DOHH2 (cell line): ENCODE results near the gene AR.

Experiments
- H3F3A ChIP-seq: fragments of 200-600 bp; sonication (generic), shearing (Covaris generic); 2 replicates; pipeline ENCODE4 v1.6.0; 2016; ENCODE audit warnings: antibody characterized with exemption, mild to moderate bottlenecking; ENCODE audit not compliant: control insufficient read depth, insufficient read depth
- H3K27ac ChIP-seq: fragments of 200-600 bp; sonication (generic); 2 replicates; pipeline ENCODE4 v1.5.1; 2014; ENCODE audit warnings: low read depth, mild to moderate bottlenecking, low read length, moderate library complexity
- H3K27me3 ChIP-seq: fragments of 200-600 bp; sonication (generic); 2 replicates; pipeline ENCODE4 v1.6.1; 2014; ENCODE audit warnings: mild to moderate bottlenecking, low read length, mixed read lengths; ENCODE audit not compliant: control insufficient read depth
- H3K36me3 ChIP-seq: fragments of 200-600 bp; sonication (generic); 2 replicates; pipeline ENCODE4 v1.6.1; 2014; ENCODE audit warnings: mild to moderate bottlenecking, low read length, moderate library complexity, mixed read lengths; ENCODE audit not compliant: control insufficient read depth
- H3K4me1 ChIP-seq: fragments of 200-600 bp; sonication (generic); 2 replicates; pipeline ENCODE4 v1.6.1; 2014; ENCODE audit warnings: mild to moderate bottlenecking, low read length, mixed read lengths; ENCODE audit not compliant: control insufficient read depth
- H3K4me2 ChIP-seq: fragments of 200-600 bp; sonication (generic); 2 replicates; pipeline ENCODE4 v1.6.0; 2014; ENCODE audit warnings: mild to moderate bottlenecking, low read length, moderate library complexity
- H3K4me3 ChIP-seq: fragments of 200-600 bp; sonication (generic); 2 replicates; pipeline ENCODE4 v1.5.1; 2014; ENCODE audit warnings: mild to moderate bottlenecking, low read length, mixed read lengths
- H3K79me2 ChIP-seq: fragments of 200-600 bp; sonication (generic); 2 replicates; pipeline ENCODE4 v1.6.1; 2014; ENCODE audit warnings: mild to moderate bottlenecking, low read length, mixed read lengths; ENCODE audit not compliant: control insufficient read depth
- H3K9me2 ChIP-seq: fragments of 200-600 bp; sonication (generic); replicated peaks from 2 replicates; pipeline ENCODE4 v1.6.1; 2014; ENCODE audit warnings: mild to moderate bottlenecking, low read length, mixed read lengths; ENCODE audit not compliant: control insufficient read depth
- H3K9me3 ChIP-seq: fragments of 200-600 bp; sonication (generic); 2 replicates; pipeline ENCODE4 v1.6.1; 2014; ENCODE audit warnings: antibody characterized with exemption, low read length, mixed read lengths; ENCODE audit not compliant: control insufficient read depth, insufficient read depth
- H4K20me1 ChIP-seq: fragments of 200-600 bp; sonication (generic); 2 replicates; pipeline ENCODE4 v1.6.0; 2014; ENCODE audit warnings: low read depth, mild to moderate bottlenecking, antibody characterized with exemption, low read length, moderate library complexity; ENCODE audit not compliant: control insufficient read depth, insufficient read depth
- EZH2phosphoT487 ChIP-seq: fragments of 200-600 bp; sonication (generic); IDR thresholded peaks from 2 replicates; pipeline ENCODE4 v1.6.1; 2017; ENCODE audit warnings: borderline replicate concordance, mild to moderate bottlenecking, antibody characterized with exemption, low read length, moderate library complexity, mixed read lengths
- TF ChIP-seq, protein P1 (sequence below): fragments of 200-600 bp; sonication (generic); IDR thresholded peaks from one replicate; pipeline ENCODE4 v1.5.1; 2014; ENCODE audit warnings: antibody characterized with exemption, mild to moderate bottlenecking, low read depth, low read length; ENCODE audit not compliant: poor library complexity, severe bottlenecking

The AR gene

DNA sequence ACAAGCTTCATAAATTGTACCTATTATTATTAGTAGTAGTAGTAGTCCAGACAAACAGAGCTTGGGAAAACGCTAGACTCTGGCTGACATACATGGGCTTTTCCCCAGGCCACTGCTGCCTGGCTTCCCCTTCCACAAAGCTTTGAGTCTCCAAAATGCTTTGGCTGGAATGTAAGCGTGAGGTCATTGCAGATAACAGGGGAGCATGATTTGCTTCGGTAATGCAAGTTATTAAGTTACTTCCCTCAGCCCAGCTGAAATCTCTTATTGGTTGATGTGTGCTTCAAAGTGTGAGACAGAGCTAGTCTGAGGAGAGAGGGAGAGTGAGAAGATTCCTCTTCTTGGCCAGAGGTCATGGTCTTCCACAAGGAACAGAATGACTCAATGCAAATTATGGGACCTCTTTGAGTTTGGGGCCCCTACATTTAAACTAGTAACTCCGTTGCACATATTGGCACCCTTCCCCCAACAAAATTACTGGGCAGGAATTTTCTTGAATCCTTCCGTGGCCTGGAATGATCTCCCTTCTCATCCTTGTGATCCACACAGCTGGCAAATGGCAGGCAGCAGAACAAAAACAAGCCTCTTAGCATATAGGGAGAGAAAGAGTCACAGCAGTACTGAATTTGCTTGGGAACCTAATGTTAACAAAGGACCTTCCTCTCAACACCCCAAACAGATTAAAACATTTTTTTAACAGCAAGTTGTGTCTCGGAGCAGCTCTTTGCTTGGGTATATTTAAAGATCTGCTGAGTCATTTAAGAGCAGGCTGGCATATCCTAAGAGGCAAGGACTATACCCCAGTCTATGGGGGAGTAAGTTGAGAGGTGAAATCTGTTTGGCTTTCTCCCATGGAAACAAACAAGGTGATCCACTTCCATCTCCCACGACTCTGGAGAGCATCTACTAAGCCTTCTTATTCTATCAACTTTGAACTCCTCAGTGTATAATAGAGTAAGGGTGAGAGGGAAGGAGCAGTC is 19.9 kb downstream of the AR start:
- H3K4me2 ChIP-seq = no peak overlapping the region
- no peak overlapping the region for H3K27ac ChIP-seq

DNA sequence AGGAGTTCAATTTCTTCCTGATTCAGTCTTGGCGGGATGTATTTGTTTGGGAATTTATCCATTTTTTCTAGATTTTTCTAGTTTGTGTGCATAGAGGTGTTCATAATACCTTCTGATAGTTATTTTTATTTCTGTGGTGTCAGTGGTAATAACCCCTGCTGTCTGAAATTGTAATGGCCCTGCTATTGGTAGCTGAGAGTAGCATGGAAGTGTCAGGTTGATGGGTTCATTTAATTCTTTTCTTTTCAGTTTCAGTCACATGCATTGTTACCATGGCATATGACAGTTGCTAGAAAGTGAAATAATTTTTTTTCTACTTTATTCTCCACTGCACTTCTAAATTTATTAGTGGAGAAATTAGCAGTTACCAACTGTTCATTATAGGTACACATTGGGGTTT is 20.7 kb downstream of the AR start:
- Histone ChIP-seq H3K36me3 (no peaks in the 10 kb centered on the region), H3K27me3 (no peaks in the 10 kb centered on the region), H3K4me1 (no peaks in the 10 kb centered on the region), H3K9me2 (no peaks in the 10 kb centered on the region), H3K27ac (no peak overlapping the region), H3K9me3 (no peaks in the 10 kb centered on the region), H3K4me3 (no peak overlapping the region), H4K20me1 (no peaks in the 10 kb centered on the region), H3K79me2 (no peaks in the 10 kb centered on the region), H3F3A (no peaks in the 10 kb centered on the region), H3K4me2 (no peak overlapping the region)
- no peak for TF ChIP-seq EZH2phosphoT487
- TF ChIP-seq, protein P1, sequence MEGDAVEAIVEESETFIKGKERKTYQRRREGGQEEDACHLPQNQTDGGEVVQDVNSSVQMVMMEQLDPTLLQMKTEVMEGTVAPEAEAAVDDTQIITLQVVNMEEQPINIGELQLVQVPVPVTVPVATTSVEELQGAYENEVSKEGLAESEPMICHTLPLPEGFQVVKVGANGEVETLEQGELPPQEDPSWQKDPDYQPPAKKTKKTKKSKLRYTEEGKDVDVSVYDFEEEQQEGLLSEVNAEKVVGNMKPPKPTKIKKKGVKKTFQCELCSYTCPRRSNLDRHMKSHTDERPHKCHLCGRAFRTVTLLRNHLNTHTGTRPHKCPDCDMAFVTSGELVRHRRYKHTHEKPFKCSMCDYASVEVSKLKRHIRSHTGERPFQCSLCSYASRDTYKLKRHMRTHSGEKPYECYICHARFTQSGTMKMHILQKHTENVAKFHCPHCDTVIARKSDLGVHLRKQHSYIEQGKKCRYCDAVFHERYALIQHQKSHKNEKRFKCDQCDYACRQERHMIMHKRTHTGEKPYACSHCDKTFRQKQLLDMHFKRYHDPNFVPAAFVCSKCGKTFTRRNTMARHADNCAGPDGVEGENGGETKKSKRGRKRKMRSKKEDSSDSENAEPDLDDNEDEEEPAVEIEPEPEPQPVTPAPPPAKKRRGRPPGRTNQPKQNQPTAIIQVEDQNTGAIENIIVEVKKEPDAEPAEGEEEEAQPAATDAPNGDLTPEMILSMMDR = no peak

More for the DNA sequence above, 19.9 kb downstream of the AR start:
- no peaks in the 10 kb centered on the region for H3K79me2 ChIP-seq
- no peaks in the 10 kb centered on the region for H3K36me3 ChIP-seq
- no peaks in the 10 kb centered on the region for H3K27me3 ChIP-seq
- H3F3A ChIP-seq = no peaks in the 10 kb centered on the region
- H3K9me3 ChIP-seq = no peaks in the 10 kb centered on the region
- H3K9me2 ChIP-seq = no peaks in the 10 kb centered on the region
- H3K4me3 ChIP-seq = no peak overlapping the region
- H3K4me1 ChIP-seq = no peaks in the 10 kb centered on the region
- TF ChIP-seq, protein P1 = no peak
- TF ChIP-seq EZH2phosphoT487 = no peak
- H4K20me1 ChIP-seq = no peaks in the 10 kb centered on the region

DNA sequence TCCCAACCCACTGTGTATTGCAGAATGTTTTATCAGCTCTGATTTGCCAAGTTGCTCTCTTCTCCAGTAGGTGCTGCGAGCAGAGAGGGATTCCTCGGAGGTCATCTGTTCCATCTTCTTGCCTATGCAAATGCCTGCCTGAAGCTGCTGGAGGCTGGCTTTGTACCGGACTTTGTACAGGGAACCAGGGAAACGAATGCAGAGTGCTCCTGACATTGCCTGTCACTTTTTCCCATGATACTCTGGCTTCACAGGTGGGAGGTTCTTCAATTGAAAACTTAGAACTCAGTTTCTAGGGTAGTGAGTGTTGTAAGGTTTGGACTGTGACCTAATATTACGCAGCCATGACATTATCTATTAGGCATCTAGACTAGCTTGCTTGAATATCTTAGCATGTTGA is 24.9 kb downstream of the AR start:
- Histone ChIP-seq H3K27me3 (no peaks in the 10 kb centered on the region), H3K79me2 (no peaks in the 10 kb centered on the region), H3K27ac (no peak overlapping the region), H3K4me3 (no peak overlapping the region), H4K20me1 (no peaks in the 10 kb centered on the region), H3K4me1 (no peaks in the 10 kb centered on the region), H3F3A (no peaks in the 10 kb centered on the region), H3K4me2 (no peak overlapping the region), H3K36me3 (no peaks in the 10 kb centered on the region), H3K9me2 (no peaks in the 10 kb centered on the region), H3K9me3 (no peaks in the 10 kb centered on the region)
- TF ChIP-seq, protein P1 = no peak
- TF ChIP-seq EZH2phosphoT487 = no peak
